GM23338 (cell line): ENCODE data around the gene PIM2. TPM values are rescaled to one million over a fixed set of nuclear protein-coding genes. Genes with fewer than 3 reads are reported as not detected.

Source experiments
- CTCF ChIP-seq, 2 experiments: fragments of 200-600 bp in 1 of 2; sonication (generic) in 1 of 2; conservative IDR thresholded peaks; 2 replicates each; pipeline versions ENCODE4 v1.5.1 to v1.6.1; 2016 to 2017; ENCODE audit warnings: antibody characterized with exemption in 2 of 2, low read depth in 2 of 2, mild to moderate bottlenecking in 2 of 2, moderate library complexity in 1 of 2
- ETS1 ChIP-seq: IDR thresholded peaks from 2 replicates; pipeline ENCODE4 v1.6.1; 2016; ENCODE audit warnings: antibody characterized with exemption
- EZH2 ChIP-seq: fragments of 200-600 bp; sonication (generic); IDR thresholded peaks from one replicate; pipeline ENCODE4 v1.8.0; 2017; ENCODE audit warnings: antibody characterized with exemption, mild to moderate bottlenecking, low read depth; ENCODE audit not compliant: unreplicated experiment
- NANOG ChIP-seq: IDR thresholded peaks from 2 replicates; pipeline ENCODE4 v1.6.1; 2016; ENCODE audit warnings: antibody characterized with exemption, borderline replicate concordance
- POLR2AphosphoS5 ChIP-seq: IDR thresholded peaks from 2 replicates; pipeline ENCODE4 v1.6.1; 2016; ENCODE audit warnings: antibody characterized with exemption, low read depth
- STAT1 ChIP-seq: IDR thresholded peaks from one replicate; pipeline ENCODE4 v1.6.1; 2016; ENCODE audit warnings: antibody characterized with exemption; ENCODE audit not compliant: unreplicated experiment
- ZNF331 ChIP-seq: fragments of 250-450 bp; sonication (Bioruptor Pico); IDR thresholded peaks from 2 replicates; pipeline ENCODE4 v1.5.0; 2020; ENCODE audit warnings: low read depth, mild to moderate bottlenecking, moderate library complexity
- ZNF462 ChIP-seq: fragments of 250-450 bp; sonication (Bioruptor Pico); IDR thresholded peaks from 2 replicates; pipeline ENCODE4 v1.5.0; 2020; ENCODE audit warnings: mild to moderate bottlenecking, moderate library complexity
- polyA plus RNA-seq: library from polyadenylated mRNA; unstranded; fragments of >200 nt; fragmentation: Nextera tagmentation; extraction: Ambion mirVana; gene quantifications from 2 replicates; pipeline ENCODE4 v1.2.1, GENCODE V29; 2016
- total RNA-seq: library from RNA; depleted of rRNA; stranded (reverse); fragments of >200 nt; shearing (Covaris generic); gene quantifications from 2 replicates; pipeline ENCODE4 v1.2.3, GENCODE V29; 2014

Gene PIM2
- total and polyA plus RNA-seq, 2 experiments from 2014 or later = 237 to 359 TPM

- no peak for TF ChIP-seq ZNF462 (CRISPR knock-in tag)
- TF ChIP-seq NANOG = no peak
- no peak for TF ChIP-seq CTCF (conservative IDR thresholded peaks at IDR 0.05; ENCODE audit: low read depth in 2 of 2)
- TF ChIP-seq EZH2 = no peak
- TF ChIP-seq ZNF331 (CRISPR knock-in tag) = no peak
- no peak for TF ChIP-seq POLR2AphosphoS5
- TF ChIP-seq STAT1 = no peak
- no peak for TF ChIP-seq ETS1
Measured at GRCh38 chrX:48940404-48940955, 21.7 kb upstream of the PIM2 start (continued).
